PC-3 (cell line): ENCODE data around the gene CNTNAP2. TPM values are rescaled to one million over a fixed set of nuclear protein-coding genes. Genes with fewer than 3 reads are reported as not detected.

Experiments used
- ATAC-seq: fragments of 200-7000 bp; cut with Tn5 transposase; 2 replicates; pipeline ENCODE4 v1.9.1; 2020; ENCODE audit warnings: mild to moderate bottlenecking, moderate library complexity
- BruUV-seq: library from RNA; stranded (reverse); fragments of 400-500 nt; replicated peaks from 2 replicates; lab custom pipeline; 2021; lab: Mats Ljungman, UMichigan
- CTCF ChIA-PET: fragments of 300-600 bp; sonication (Branson Sonifier 250); formaldehyde crosslinking; loops from one replicate; lab custom pipeline; 2022; ENCODE audit warnings: antibody characterized with exemption; lab: Charles Lee
- POLR2A ChIA-PET: fragments of 300-600 bp; sonication (Branson Sonifier 250); formaldehyde crosslinking; loops from one replicate; lab custom pipeline; 2022; ENCODE audit warnings: antibody characterized with exemption; ENCODE audit not compliant: unreplicated experiment; lab: Charles Lee
- DNase-seq: peaks from one replicate; pipeline ENCODE4 v3.0.0-alpha.2; 2015
- H2AFZ ChIP-seq: fragments of 300-600 bp; sonication (generic); 2 replicates; pipeline ENCODE4 v1.6.0; 2016; ENCODE audit warnings: antibody characterized with exemption, low read length
- H3F3A ChIP-seq: fragments of 300-600 bp; sonication (generic); one replicate; pipeline ENCODE4 v1.6.0; 2017; ENCODE audit warnings: antibody characterized with exemption, low read length, control low read depth, mild to moderate bottlenecking; ENCODE audit not compliant: unreplicated experiment
- H3K27ac ChIP-seq: fragments of 300-600 bp; sonication (generic); 2 replicates; pipeline ENCODE4 v1.5.1; 2016; ENCODE audit warnings: mild to moderate bottlenecking, low read length
- H3K27me3 ChIP-seq: fragments of 300-600 bp; sonication (generic); 2 replicates; pipeline ENCODE4 v1.6.1; 2016; ENCODE audit warnings: low read length, mixed read lengths
- H3K36me3 ChIP-seq: fragments of 300-600 bp; sonication (generic); 2 replicates; pipeline ENCODE4 v1.6.1; 2016; ENCODE audit warnings: low read depth, mixed run types, low read length, mixed read lengths
- H3K4me1 ChIP-seq: fragments of 300-600 bp; sonication (generic); 2 replicates; pipeline ENCODE4 v1.5.1; 2016; ENCODE audit warnings: low read length; ENCODE audit not compliant: insufficient read depth
- H3K4me2 ChIP-seq: fragments of 300-600 bp; sonication (generic); 2 replicates; pipeline ENCODE4 v1.6.0; 2016; ENCODE audit warnings: low read length
- H3K4me3 ChIP-seq: fragments of 300-600 bp; sonication (generic); 2 replicates; pipeline ENCODE4 v1.5.1; 2016; ENCODE audit warnings: mild to moderate bottlenecking, low read length, mixed read lengths
- H3K79me2 ChIP-seq: fragments of 300-600 bp; sonication (generic); 2 replicates; pipeline ENCODE4 v1.6.1; 2017; ENCODE audit warnings: low read length, mixed read lengths
- H3K9ac ChIP-seq: fragments of 300-600 bp; sonication (generic); 2 replicates; pipeline ENCODE4 v1.6.0; 2016; ENCODE audit warnings: mild to moderate bottlenecking, low read length
- H3K9me2 ChIP-seq: fragments of 300-600 bp; sonication (generic); replicated peaks from 2 replicates; pipeline ENCODE4 v1.6.1; 2016; ENCODE audit warnings: mixed run types, low read length, mixed read lengths
- H3K9me3 ChIP-seq: fragments of 300-600 bp; sonication (generic); 2 replicates; pipeline ENCODE4 v1.6.1; 2016; ENCODE audit warnings: low read length, mixed read lengths
- H4K20me1 ChIP-seq: fragments of 300-600 bp; sonication (generic); 2 replicates; pipeline ENCODE4 v1.6.1; 2016; ENCODE audit warnings: low read length, mixed read lengths
- CTCF ChIP-seq: fragments of 300-600 bp; sonication (generic); conservative IDR thresholded peaks from 2 replicates; pipeline ENCODE4 v1.5.1; 2017; ENCODE audit warnings: antibody characterized with exemption, low read depth, mild to moderate bottlenecking, low read length
- EZH2 ChIP-seq: fragments of 300-600 bp; sonication (generic); IDR thresholded peaks from one replicate; pipeline ENCODE4 v1.6.1; 2017; ENCODE audit warnings: antibody characterized with exemption, mild to moderate bottlenecking, low read length; ENCODE audit not compliant: unreplicated experiment
- EZH2phosphoT487 ChIP-seq: fragments of 300-600 bp; sonication (generic); IDR thresholded peaks from 2 replicates; pipeline ENCODE4 v1.6.1; 2018; ENCODE audit warnings: mild to moderate bottlenecking, antibody characterized with exemption, low read length, borderline replicate concordance
- intact Hi-C: fragments of 100-400 bp; cut with micrococcal nuclease; formaldehyde crosslinking; loops from 2 replicates; pipeline ENCODE4 v1.9.0; 2023
- total RNA-seq: library from RNA; depleted of rRNA; stranded (reverse); fragments of >200 nt; gene quantifications from 2 replicates; pipeline ENCODE4 v1.2.3, GENCODE V29; 2014

The CNTNAP2 gene
- total RNA-seq, 1 experiment from 2014 or later = 1.5 TPM

GRCh38 chr7:146424084-146424483, 307.5 kb downstream of the CNTNAP2 start:
- Histone ChIP-seq H2AFZ (no peak overlapping the region), H3K36me3 (no peaks in the 10 kb centered on the region), H3F3A (no peaks in the 10 kb centered on the region), H4K20me1 (no peaks in the 10 kb centered on the region), H3K4me3 (no peak overlapping the region), H3K27me3 (no peaks in the 10 kb centered on the region), H3K79me2 (no peaks in the 10 kb centered on the region), H3K9ac (no peak overlapping the region), H3K27ac (no peak overlapping the region), H3K4me2 (no peak overlapping the region), H3K9me3 (no peaks in the 10 kb centered on the region), H3K9me2 (no peaks in the 10 kb centered on the region), H3K4me1 (no peaks in the 10 kb centered on the region)
- ATAC-seq (no peak), DNase-seq (no peak)
- POLR2A ChIA-PET = no interaction called here
- TF ChIP-seq EZH2phosphoT487 (no peak), EZH2 (no peak), CTCF (no peak)
- intact Hi-C loops = no loop called here
- BruUV-seq = no TSS peak
- CTCF ChIA-PET = no interaction called here

GRCh38 chr7:146433501-146433900, 316.9 kb downstream of the CNTNAP2 start:
- Histone ChIP-seq H4K20me1 (no peaks in the 10 kb centered on the region), H3K9me2 (no peaks in the 10 kb centered on the region), H3K36me3 (no peaks in the 10 kb centered on the region), H3K9me3 (no peaks in the 10 kb centered on the region), H3K27me3 (no peaks in the 10 kb centered on the region), H3F3A (no peaks in the 10 kb centered on the region), H3K4me2 (no peak overlapping the region), H3K4me1 (no peaks in the 10 kb centered on the region), H2AFZ (no peak overlapping the region), H3K79me2 (no peaks in the 10 kb centered on the region), H3K27ac (no peak overlapping the region), H3K4me3 (no peak overlapping the region), H3K9ac (no peak overlapping the region)
- no peak for DNase-seq
- no TSS peak for BruUV-seq
- no peak for ATAC-seq
- intact Hi-C loops = no loop called here
- CTCF ChIA-PET = no interaction called here
- no peak for TF ChIP-seq CTCF
- TF ChIP-seq EZH2phosphoT487 = no peak
- POLR2A ChIA-PET = no interaction called here

- Histone ChIP-seq H3K4me1 (no peaks in the 10 kb centered on the region), H3K27me3 (no peaks in the 10 kb centered on the region), H3K4me3 (no peak overlapping the region), H3K79me2 (no peaks in the 10 kb centered on the region), H3K36me3 (no peaks in the 10 kb centered on the region), H2AFZ (no peak overlapping the region), H3K9ac (no peak overlapping the region), H3K9me2 (no peaks in the 10 kb centered on the region), H3K27ac (no peak overlapping the region), H4K20me1 (no peaks in the 10 kb centered on the region), H3K4me2 (no peak overlapping the region), H3K9me3 (no peaks in the 10 kb centered on the region; the same call in 1 of the 2 replicates), H3F3A (no peaks in the 10 kb centered on the region)
- DNase-seq (no peak), ATAC-seq (no peak)
- TF ChIP-seq CTCF (no peak), EZH2phosphoT487 (no peak), EZH2 (no peak)
- intact Hi-C loops = no loop called here
- no TSS peak for BruUV-seq
- POLR2A ChIA-PET = no interaction called here
- CTCF ChIA-PET = no interaction called here
Measured at GRCh38 chr7:146443102-146443501, 326.5 kb downstream of the CNTNAP2 start.
